ENCODE results near the gene PTGES2. TPM values are rescaled to one million over a fixed set of nuclear protein-coding genes. Genes with fewer than 3 reads are reported as not detected.

The PTGES2 gene
- total and polyA plus RNA-seq, 8 donors = 47.2 to 570 (median 74.9) TPM

- intact Hi-C loops (cut with DNase I; ENCODE audit: low total_unique reads) = no loop called here
- no peak overlapping the region for H3K27ac ChIP-seq
- H3K4me1 ChIP-seq = peaks cover 9 to 32% (median 31%) of the 10 kb centered on the region in 4 donors
- TF ChIP-seq CTCF (IDR thresholded peaks at IDR 0.05) (no peak), POLR2AphosphoS5 (IDR thresholded peaks at IDR 0.05) (no peak), POLR2A (IDR thresholded peaks at IDR 0.05) (no peak), EP300 (IDR thresholded peaks at IDR 0.05) (no peak)
- 68 to 78% (median 74%) methylated on average over 14 to 15 of the region's 15 CpGs for WGBS, 5 donors
- no peaks in the 10 kb centered on the region for H3K9me3 ChIP-seq
- no peaks in the 10 kb centered on the region for H3K27me3 ChIP-seq
- H3K4me3 ChIP-seq = no peak overlapping the region
- peak in 1 of 2 donors; percentile 25 for DNase-seq
- peaks cover 34 to 57% (median 46%) of the 10 kb centered on the region in 4 donors for H3K36me3 ChIP-seq
Measured at GRCh38 chr9:128118971-128119665, 8.4 kb downstream of the PTGES2 start.

- Histone ChIP-seq H3K4me1 (peaks cover 13 to 33% (median 32%) of the 10 kb centered on the region in 4 donors), H3K4me3 (no peak overlapping the region), H3K9me3 (no peaks in the 10 kb centered on the region), H3K27me3 (no peaks in the 10 kb centered on the region), H3K27ac (no peak overlapping the region), H3K36me3 (peaks cover 27 to 57% (median 46%) of the 10 kb centered on the region in 4 donors)
- intact Hi-C loops (cut with DNase I; ENCODE audit: low total_unique reads) = no loop called here
- TF ChIP-seq POLR2A (IDR thresholded peaks at IDR 0.05) (no peak), POLR2AphosphoS5 (IDR thresholded peaks at IDR 0.05) (no peak), CTCF (IDR thresholded peaks at IDR 0.05) (no peak), EP300 (IDR thresholded peaks at IDR 0.05) (no peak)
- WGBS, 5 donors = 41 to 64% (median 50%) methylated on average over 3 of the region's 3 CpGs
- no peak for DNase-seq
Measured at GRCh38 chr9:128118472-128118857, 9.1 kb downstream of the PTGES2 start.

- Histone ChIP-seq H3K36me3 (peaks cover 21 to 54% (median 44%) of the 10 kb centered on the region in 4 donors), H3K4me3 (no peak overlapping the region), H3K9me3 (no peaks in the 10 kb centered on the region), H3K4me1 (peaks cover 13 to 37% (median 32%) of the 10 kb centered on the region in 4 donors), H3K27me3 (no peaks in the 10 kb centered on the region), H3K27ac (peak overlapping the region in 4 of 5 donors; percentile 10 to 97 (median 92))
- TF ChIP-seq EP300 (IDR thresholded peaks at IDR 0.05) (no peak), POLR2A (IDR thresholded peaks at IDR 0.05) (no peak), CTCF (IDR thresholded peaks at IDR 0.05) (peak in 6 of 7 experiments; percentile 96 to 100 (median 100)), POLR2AphosphoS5 (IDR thresholded peaks at IDR 0.05) (peak; percentile 47 to 91 (median 61))
- intact Hi-C loops (cut with DNase I; ENCODE audit: low total_unique reads) = no loop called here
- DNase-seq = peak; percentile 96 to 97
- 9 to 16% (median 10%) methylated on average over 19 to 27 of the region's 27 CpGs for WGBS, 5 donors
Measured at GRCh38 chr9:128117613-128118471, 9.7 kb downstream of the PTGES2 start.
